ENCODE data around the gene ACSL6.

- TF ChIP-seq CTCF (IDR thresholded peaks at IDR 0.05): no peak
- TF ChIP-seq EZH2 (IDR thresholded peaks at IDR 0.05; ENCODE audit: borderline replicate concordance, insufficient read depth, low read depth, low read length, poor library complexity, severe bottlenecking): no peak
Observed at GRCh38 chr5:132008961-132009680, 2.3 kb downstream of the ACSL6 start.
